NCI-H128 (cell line): ENCODE measurements around the gene NANS.
"Not testable (repeated sequence)": the region's sequence is repeated elsewhere in the genome, so short reads cannot be mapped to it uniquely, and the experiment has no call there.

ENCODE experiments used
- DNase-seq: peaks from one replicate; lab custom pipeline; 2025; ENCODE audit not compliant: unreplicated experiment; lab: John Stamatoyannopoulos, UW

Gene NANS

GRCh38 chr9:98056269-98057137 is at the start of gene NANS:
NANS (plus strand) TSS chr9:98056732; CDS start chr9:98056809, 77 bp downstream.
- DNase-seq, result peak; percentile 63

- DNase-seq, result no peak
Measured at GRCh38 chr9:98007251-98007928, 49.1 kb upstream of the NANS start.

- DNase-seq, result no peak
Measured at GRCh38 chr9:98008764-98009163, 47.8 kb upstream of the NANS start.

GRCh38 chr9:98009437-98009836 is 47.1 kb upstream of the NANS start:
- DNase-seq, result no peak

GRCh38 chr9:98009936-98010335 is 46.6 kb upstream of the NANS start:
- DNase-seq, result no peak

GRCh38 chr9:98010445-98010844 is 46.1 kb upstream of the NANS start:
- DNase-seq, result no peak

- DNase-seq, result no peak
Measured at GRCh38 chr9:98011122-98011521, 45.4 kb upstream of the NANS start.

GRCh38 chr9:98016137-98016680 is 40.3 kb upstream of the NANS start:
- no peak for DNase-seq

GRCh38 chr9:98017306-98017705 is 39.2 kb upstream of the NANS start:
- DNase-seq, result no peak

- no peak for DNase-seq
Measured at GRCh38 chr9:98018347-98018746, 38.2 kb upstream of the NANS start.

GRCh38 chr9:98019098-98019497 is 37.4 kb upstream of the NANS start:
- DNase-seq, result no peak

- not testable (repeated sequence) for DNase-seq
Measured at GRCh38 chr9:98019869-98020268, 36.7 kb upstream of the NANS start.

- DNase-seq, result no peak
Measured at GRCh38 chr9:98020476-98021145, 35.9 kb upstream of the NANS start.

- no peak for DNase-seq
Measured at GRCh38 chr9:98021306-98022040, 35.1 kb upstream of the NANS start.

GRCh38 chr9:98022447-98022846 is 34.1 kb upstream of the NANS start:
- no peak for DNase-seq

GRCh38 chr9:98024702-98025101 is 31.8 kb upstream of the NANS start:
- DNase-seq, result no peak

GRCh38 chr9:98031169-98031568 is 25.4 kb upstream of the NANS start:
- no peak for DNase-seq

GRCh38 chr9:98031935-98032334 is 24.6 kb upstream of the NANS start:
- no peak for DNase-seq

- DNase-seq, result peak; percentile 38
Measured at GRCh38 chr9:98034593-98035546, 21.7 kb upstream of the NANS start.

- no peak for DNase-seq
Measured at GRCh38 chr9:98037357-98037756, 19.2 kb upstream of the NANS start.
